Keratinocyte (primary cell): Measurements from ENCODE around the gene ZNF701.

Experiments
- EZH2 ChIP-seq: IDR thresholded peaks from one replicate; pipeline ENCODE4 v1.6.1; 2012; ENCODE audit warnings: inconsistent platforms, mild to moderate bottlenecking, low read length, moderate library complexity
- TF ChIP-seq, protein P1 (sequence below), 3 experiments: IDR thresholded peaks in 1 of 3; conservative IDR thresholded peaks in 1 of 3; optimal IDR thresholded peaks in 1 of 3; 2 replicates in 2 of 3; 3 replicates in 1 of 3; pipeline versions ENCODE3 to v1.5.1; 2011; ENCODE audit warnings: low read length in 3 of 3, mild to moderate bottlenecking in 3 of 3, moderate library complexity in 2 of 3, control low read depth in 1 of 3, inconsistent platforms in 1 of 3; ENCODE audit not compliant: insufficient read depth in 2 of 3; ENCODE audit errors: extremely low read depth in 1 of 3

GRCh38 chr19:52626915-52627314 is 56.8 kb downstream of the ZNF701 start:
- TF ChIP-seq, protein P1, sequence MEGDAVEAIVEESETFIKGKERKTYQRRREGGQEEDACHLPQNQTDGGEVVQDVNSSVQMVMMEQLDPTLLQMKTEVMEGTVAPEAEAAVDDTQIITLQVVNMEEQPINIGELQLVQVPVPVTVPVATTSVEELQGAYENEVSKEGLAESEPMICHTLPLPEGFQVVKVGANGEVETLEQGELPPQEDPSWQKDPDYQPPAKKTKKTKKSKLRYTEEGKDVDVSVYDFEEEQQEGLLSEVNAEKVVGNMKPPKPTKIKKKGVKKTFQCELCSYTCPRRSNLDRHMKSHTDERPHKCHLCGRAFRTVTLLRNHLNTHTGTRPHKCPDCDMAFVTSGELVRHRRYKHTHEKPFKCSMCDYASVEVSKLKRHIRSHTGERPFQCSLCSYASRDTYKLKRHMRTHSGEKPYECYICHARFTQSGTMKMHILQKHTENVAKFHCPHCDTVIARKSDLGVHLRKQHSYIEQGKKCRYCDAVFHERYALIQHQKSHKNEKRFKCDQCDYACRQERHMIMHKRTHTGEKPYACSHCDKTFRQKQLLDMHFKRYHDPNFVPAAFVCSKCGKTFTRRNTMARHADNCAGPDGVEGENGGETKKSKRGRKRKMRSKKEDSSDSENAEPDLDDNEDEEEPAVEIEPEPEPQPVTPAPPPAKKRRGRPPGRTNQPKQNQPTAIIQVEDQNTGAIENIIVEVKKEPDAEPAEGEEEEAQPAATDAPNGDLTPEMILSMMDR (optimal IDR thresholded peaks at IDR 0.05 in 1 of 3, IDR thresholded peaks at IDR 0.05 in 1 of 3, conservative IDR thresholded peaks at IDR 0.05 in 1 of 3; ENCODE audit: extremely low read depth in 1 of 3, insufficient read depth in 2 of 3, low read length in 3 of 3) = no peak
- no peak for TF ChIP-seq EZH2
